AG10803 (cell line): Measurements from ENCODE around the gene KTN1.
A peak's percentile ranks its signal among the peaks of the same experiment; 100 is the strongest.

Source experiments
- DNase-seq: peaks from one replicate; pipeline ENCODE4 v3.0.0; 2010; ENCODE audit warnings: low read depth
- H3K4me3 ChIP-seq: 2 replicates; pipeline ENCODE4 v1.5.1; 2011; ENCODE audit warnings: mild to moderate bottlenecking, low read length, control low read depth
- TF ChIP-seq, protein P1 (sequence below): conservative IDR thresholded peaks from 2 replicates; pipeline ENCODE4 v1.5.1; 2011; ENCODE audit warnings: mild to moderate bottlenecking, low read length, control low read depth, inconsistent platforms

The KTN1 gene

GRCh38 chr14:55553791-55554190 is 26.2 kb upstream of the KTN1 start:
- H3K4me3 ChIP-seq: no peak overlapping the region
- no peak for DNase-seq
- TF ChIP-seq, protein P1, sequence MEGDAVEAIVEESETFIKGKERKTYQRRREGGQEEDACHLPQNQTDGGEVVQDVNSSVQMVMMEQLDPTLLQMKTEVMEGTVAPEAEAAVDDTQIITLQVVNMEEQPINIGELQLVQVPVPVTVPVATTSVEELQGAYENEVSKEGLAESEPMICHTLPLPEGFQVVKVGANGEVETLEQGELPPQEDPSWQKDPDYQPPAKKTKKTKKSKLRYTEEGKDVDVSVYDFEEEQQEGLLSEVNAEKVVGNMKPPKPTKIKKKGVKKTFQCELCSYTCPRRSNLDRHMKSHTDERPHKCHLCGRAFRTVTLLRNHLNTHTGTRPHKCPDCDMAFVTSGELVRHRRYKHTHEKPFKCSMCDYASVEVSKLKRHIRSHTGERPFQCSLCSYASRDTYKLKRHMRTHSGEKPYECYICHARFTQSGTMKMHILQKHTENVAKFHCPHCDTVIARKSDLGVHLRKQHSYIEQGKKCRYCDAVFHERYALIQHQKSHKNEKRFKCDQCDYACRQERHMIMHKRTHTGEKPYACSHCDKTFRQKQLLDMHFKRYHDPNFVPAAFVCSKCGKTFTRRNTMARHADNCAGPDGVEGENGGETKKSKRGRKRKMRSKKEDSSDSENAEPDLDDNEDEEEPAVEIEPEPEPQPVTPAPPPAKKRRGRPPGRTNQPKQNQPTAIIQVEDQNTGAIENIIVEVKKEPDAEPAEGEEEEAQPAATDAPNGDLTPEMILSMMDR: no peak

DNA sequence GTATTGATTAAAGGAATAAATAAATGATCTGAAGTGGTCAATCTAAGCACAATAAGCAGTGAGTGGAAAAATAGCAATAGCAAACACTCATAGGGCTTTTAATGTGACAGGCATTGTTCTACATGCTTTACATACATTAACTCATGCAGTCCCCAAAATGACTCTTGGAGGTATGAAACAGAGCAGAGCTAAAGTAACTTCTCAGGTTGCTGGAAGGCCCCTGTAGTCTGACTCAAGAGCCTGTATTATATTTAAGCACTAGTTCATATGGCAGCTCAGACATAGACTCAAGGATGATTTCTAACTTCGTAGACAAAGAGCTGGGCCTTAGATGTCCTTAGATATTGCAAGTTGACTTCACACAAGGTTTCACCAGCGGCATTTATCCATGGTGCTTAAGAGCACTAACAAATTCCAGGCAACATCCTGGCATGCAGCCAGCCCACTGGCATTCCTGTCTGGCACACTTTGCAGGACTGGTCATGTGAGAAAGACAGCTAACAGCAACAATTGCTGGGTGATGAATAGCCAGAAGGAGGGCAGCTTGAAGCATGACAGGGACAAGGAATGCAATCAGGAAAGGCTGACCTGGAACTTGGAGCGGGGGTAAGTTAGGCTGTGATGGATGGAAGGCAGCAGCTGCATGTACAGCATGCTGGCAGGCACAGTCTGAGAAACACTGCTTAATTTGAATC is 22.9 kb upstream of the KTN1 start:
- DNase-seq: peak; percentile 97
- TF ChIP-seq, protein P1: no peak
- H3K4me3 ChIP-seq: no peak overlapping the region

- TF ChIP-seq, protein P1: no peak
- H3K4me3 ChIP-seq: no peak overlapping the region
- DNase-seq: no peak
Observed at GRCh38 chr14:55562135-55562534, 17.9 kb upstream of the KTN1 start.

DNA sequence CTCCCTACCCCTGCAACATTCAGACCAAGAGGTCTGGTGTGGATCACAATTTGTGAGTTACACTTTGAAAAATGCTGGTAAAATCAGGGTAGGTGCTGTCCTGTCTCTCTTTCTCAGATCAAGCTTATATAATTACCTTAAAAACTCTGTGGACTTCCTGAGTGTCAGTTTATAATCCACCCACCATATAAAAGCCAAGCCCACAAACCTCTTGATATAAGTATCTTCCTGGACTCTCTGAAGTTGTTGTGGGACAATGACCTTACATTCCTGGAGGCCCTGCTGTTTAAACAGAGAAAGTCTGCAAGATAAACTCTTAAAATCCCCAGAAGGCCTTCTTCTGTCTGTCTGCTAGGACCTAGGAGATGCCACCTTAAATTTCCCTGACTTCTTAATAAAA is 11.4 kb upstream of the KTN1 start:
- H3K4me3 ChIP-seq: no peak overlapping the region
- TF ChIP-seq, protein P1: no peak
- DNase-seq: no peak

DNA sequence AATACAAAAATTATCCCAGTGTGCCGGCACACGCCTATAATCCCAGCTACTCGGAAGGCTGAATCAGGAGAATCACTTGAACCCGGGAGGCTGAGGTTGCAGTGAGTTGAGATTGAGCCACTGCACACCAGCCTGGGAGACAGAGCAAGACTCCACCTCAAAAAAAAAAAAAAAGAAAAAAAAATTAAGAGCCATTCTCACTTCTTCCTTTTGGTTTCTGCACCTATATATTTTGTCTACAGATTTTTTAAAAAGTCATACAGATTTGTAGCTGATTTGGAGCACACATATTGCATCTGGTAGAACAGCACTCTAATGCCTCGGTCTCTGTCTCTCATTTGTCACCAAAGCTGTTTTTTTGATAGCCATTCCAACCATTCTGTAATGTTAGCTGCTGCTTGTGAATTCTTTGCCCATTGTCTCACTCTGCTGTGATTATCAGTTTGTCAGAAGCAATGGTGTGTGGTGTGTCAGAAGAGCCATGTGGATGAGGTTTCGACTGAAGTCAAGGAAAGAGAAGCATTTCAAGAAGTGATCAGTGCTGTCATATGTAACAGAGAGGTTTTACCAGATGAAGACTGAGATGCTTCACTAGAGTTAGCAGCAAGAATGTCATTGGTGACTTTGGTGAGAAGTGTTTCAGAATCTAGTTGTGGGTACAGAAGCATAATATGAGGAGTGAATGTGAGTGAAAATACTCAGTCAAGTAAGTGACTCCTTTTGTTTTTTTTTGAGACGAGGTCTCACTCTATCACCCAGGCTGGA is 8.7 kb upstream of the KTN1 start:
- TF ChIP-seq, protein P1: no peak

DNA sequence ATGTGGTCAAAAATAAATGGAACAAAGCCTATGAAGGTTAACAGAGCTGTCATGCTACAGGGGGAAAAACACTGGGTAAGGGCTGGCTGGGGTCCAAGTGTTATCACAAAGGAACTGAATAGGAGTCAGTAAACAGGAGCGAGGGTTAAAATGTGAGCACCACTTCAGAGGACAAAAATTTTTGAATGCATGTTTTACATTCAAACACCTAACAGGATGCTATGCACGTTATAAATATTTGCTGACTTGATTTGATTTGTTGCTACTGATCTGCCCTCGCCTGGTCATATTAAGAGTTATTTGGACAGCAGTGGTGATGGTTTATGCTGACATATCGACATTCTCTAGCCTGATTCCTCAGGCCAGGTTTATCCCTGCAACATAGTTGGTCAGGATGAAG is 7.4 kb upstream of the KTN1 start:
- TF ChIP-seq, protein P1: no peak
- no peak overlapping the region for H3K4me3 ChIP-seq
- no peak for DNase-seq

More for the DNA sequence above, 8.7 kb upstream of the KTN1 start:
- DNase-seq: no peak
- no peak overlapping the region for H3K4me3 ChIP-seq

DNA sequence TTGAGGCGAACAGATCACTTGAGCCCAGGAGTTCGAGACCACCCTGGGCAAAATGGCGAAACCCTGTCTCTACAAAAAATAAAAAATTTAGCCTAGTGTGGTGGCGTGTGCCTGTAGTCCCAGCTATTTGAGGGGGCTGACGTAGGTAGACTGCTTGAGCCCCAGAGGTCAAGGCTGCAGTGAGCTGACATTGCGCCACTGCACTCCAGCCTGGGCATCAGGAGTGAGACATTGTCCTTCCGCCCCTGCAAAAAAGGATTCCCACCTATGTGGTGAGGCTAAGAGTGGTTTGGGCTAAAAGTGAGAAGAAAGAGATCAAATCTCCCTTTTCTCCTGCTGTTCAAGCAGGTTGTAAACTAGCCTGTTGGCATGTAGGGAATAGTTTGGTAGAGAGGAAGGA is 5.0 kb upstream of the KTN1 start:
- no peak overlapping the region for H3K4me3 ChIP-seq
- TF ChIP-seq, protein P1: no peak
- no peak for DNase-seq
